K562 (cell line): ENCODE results near the gene SYN1.

Experiments
- CCAR2 ChIP-seq: fragments of 200-400 bp; formaldehyde crosslinking; IDR thresholded peaks from 2 replicates; pipeline ENCODE4 v1.6.1; 2017; ENCODE audit warnings: mild to moderate bottlenecking, low read depth, low read length
- KLF16 ChIP-seq: IDR thresholded peaks from 2 replicates; pipeline ENCODE4 v1.6.1; 2016; ENCODE audit warnings: antibody characterized with exemption
- MEF2D ChIP-seq: conservative IDR thresholded peaks from 2 replicates; pipeline ENCODE4 v1.6.1; 2016; ENCODE audit warnings: low read depth, missing genetic modification characterization, missing compliant biosample characterization
- POLR2AphosphoS5 ChIP-seq: IDR thresholded peaks from 2 replicates; pipeline ENCODE4 v1.6.1; 2011; ENCODE audit warnings: mild to moderate bottlenecking, low read depth, low read length, moderate library complexity; ENCODE audit not compliant: control insufficient read depth, insufficient read depth
- SMARCA4 ChIP-seq: fragments of 450-650 bp; IDR thresholded peaks from 2 replicates; pipeline ENCODE4 v1.6.1; 2016
- SP1 ChIP-seq: sonication (generic); formaldehyde crosslinking; IDR thresholded peaks from 2 replicates; pipeline ENCODE4 v1.8.1; 2022; ENCODE audit warnings: mild to moderate bottlenecking, missing genetic modification reagents
- YY1 ChIP-seq, 3 experiments: IDR thresholded peaks; 2 replicates each; pipeline ENCODE4 v1.6.1; 2011; ENCODE audit warnings: low read length in 2 of 3, mild to moderate bottlenecking in 2 of 3, moderate library complexity in 2 of 3, borderline replicate concordance in 1 of 3, control low read depth in 1 of 3, low read depth in 1 of 3; ENCODE audit not compliant: insufficient read depth in 3 of 3, insufficient replicate concordance in 2 of 3, control insufficient read depth in 1 of 3, insufficient read length in 1 of 3; ENCODE audit errors: extremely low read depth in 1 of 3
- TF ChIP-seq, protein P1 (sequence below), 3 experiments: IDR thresholded peaks in 2 of 3; conservative IDR thresholded peaks in 1 of 3; 2 replicates each; pipeline ENCODE4 v1.5.1; 2011 to 2012; ENCODE audit warnings: low read length in 3 of 3, mild to moderate bottlenecking in 3 of 3, control low read depth in 2 of 3, improper control_type of control experiment in 1 of 3, inconsistent platforms in 1 of 3, low read depth in 1 of 3, mixed read lengths in 1 of 3, moderate library complexity in 1 of 3; ENCODE audit not compliant: insufficient read depth in 2 of 3

DNA sequence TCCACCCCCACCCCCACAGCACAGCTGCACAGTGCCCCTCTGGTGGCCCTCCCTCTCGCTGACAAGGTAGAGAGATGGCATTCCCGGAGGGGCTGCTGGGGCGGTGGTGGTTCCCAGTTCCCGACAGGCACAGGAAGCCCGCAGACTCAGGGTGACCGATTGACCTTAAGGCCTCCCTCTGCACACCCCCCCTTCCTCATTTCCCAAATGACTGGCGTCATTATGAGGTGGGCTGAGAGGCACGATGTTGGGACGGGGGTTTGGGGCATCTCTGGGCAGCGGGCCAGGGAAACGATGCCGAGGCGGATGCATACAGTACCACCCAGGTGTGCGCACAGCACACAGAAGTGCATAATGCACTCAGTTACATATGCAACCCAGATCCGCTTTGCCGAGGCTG is 41.0 kb downstream of the SYN1 start:
- TF ChIP-seq SMARCA4 (no peak), POLR2AphosphoS5 (no peak), KLF16 (no peak), MEF2D (tag) (no peak), YY1 (IDR thresholded peaks at IDR 0.05; ENCODE audit: borderline replicate concordance in 1 of 3, control insufficient read depth in 1 of 3, extremely low read depth in 1 of 3, insufficient read depth in 3 of 3, insufficient read length in 1 of 3, insufficient replicate concordance in 2 of 3, low read depth in 1 of 3, low read length in 2 of 3) (no peak), SP1 (CRISPR knock-in tag) (no peak), CCAR2 (no peak)
- TF ChIP-seq, protein P1, sequence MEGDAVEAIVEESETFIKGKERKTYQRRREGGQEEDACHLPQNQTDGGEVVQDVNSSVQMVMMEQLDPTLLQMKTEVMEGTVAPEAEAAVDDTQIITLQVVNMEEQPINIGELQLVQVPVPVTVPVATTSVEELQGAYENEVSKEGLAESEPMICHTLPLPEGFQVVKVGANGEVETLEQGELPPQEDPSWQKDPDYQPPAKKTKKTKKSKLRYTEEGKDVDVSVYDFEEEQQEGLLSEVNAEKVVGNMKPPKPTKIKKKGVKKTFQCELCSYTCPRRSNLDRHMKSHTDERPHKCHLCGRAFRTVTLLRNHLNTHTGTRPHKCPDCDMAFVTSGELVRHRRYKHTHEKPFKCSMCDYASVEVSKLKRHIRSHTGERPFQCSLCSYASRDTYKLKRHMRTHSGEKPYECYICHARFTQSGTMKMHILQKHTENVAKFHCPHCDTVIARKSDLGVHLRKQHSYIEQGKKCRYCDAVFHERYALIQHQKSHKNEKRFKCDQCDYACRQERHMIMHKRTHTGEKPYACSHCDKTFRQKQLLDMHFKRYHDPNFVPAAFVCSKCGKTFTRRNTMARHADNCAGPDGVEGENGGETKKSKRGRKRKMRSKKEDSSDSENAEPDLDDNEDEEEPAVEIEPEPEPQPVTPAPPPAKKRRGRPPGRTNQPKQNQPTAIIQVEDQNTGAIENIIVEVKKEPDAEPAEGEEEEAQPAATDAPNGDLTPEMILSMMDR (IDR thresholded peaks at IDR 0.05 in 2 of 3, conservative IDR thresholded peaks at IDR 0.05 in 1 of 3; ENCODE audit: insufficient read depth in 2 of 3, low read depth in 1 of 3, low read length in 3 of 3), result no peak
